WI38 (cell line): ENCODE results near the gene HIPK2.

Experiments used
- H3K4me3 ChIP-seq: 2 replicates; pipeline ENCODE4 v1.5.1; 2011; ENCODE audit warnings: low read depth, mild to moderate bottlenecking, control low read depth, low read length
- TF ChIP-seq, protein P1 (sequence below): IDR thresholded peaks from 2 replicates; pipeline ENCODE4 v1.5.1; 2012; ENCODE audit warnings: low read depth, mild to moderate bottlenecking, control low read depth, low read length

HIPK2 gene

DNA sequence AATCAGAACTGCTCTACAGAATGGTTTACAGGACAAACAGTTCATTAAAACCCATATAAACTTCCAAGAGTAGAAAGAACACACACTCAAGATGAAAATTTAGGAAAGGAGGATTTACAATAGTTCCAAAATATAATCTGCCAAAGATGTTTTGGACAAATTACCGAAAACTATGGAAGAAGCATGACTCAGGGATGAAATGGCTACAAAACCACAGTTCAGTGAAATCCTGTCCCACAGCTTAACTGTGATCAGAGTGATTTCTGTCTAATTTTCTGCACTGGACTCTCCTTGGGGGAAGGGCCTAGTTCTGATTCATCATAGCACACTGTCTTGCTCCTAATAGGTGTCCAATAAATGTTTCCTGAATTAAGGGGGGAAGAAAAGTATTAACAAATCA, 82.2 kb downstream of the HIPK2 start:
- TF ChIP-seq, protein P1, sequence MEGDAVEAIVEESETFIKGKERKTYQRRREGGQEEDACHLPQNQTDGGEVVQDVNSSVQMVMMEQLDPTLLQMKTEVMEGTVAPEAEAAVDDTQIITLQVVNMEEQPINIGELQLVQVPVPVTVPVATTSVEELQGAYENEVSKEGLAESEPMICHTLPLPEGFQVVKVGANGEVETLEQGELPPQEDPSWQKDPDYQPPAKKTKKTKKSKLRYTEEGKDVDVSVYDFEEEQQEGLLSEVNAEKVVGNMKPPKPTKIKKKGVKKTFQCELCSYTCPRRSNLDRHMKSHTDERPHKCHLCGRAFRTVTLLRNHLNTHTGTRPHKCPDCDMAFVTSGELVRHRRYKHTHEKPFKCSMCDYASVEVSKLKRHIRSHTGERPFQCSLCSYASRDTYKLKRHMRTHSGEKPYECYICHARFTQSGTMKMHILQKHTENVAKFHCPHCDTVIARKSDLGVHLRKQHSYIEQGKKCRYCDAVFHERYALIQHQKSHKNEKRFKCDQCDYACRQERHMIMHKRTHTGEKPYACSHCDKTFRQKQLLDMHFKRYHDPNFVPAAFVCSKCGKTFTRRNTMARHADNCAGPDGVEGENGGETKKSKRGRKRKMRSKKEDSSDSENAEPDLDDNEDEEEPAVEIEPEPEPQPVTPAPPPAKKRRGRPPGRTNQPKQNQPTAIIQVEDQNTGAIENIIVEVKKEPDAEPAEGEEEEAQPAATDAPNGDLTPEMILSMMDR, result no peak
- no peak overlapping the region for H3K4me3 ChIP-seq

DNA sequence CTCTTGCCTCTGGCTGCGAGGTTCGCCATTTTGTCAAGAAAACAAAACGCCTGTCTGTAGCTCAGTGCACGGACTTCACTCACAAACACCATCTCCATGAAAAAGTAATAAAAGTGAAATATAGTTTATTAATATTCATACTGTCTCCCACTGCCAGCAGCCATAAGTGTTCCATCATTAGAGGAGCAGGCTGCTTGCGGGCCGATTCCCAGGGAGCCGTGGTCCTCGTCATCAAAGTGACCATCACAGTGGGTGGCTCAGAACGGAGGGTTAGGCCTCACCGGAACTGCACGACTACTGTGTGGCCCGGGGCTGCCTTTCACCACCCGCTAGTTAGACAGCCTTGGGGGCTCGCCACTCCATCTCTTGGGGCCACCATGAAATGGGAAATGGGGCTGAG, 82.7 kb downstream of the HIPK2 start:
- no peak overlapping the region for H3K4me3 ChIP-seq
- TF ChIP-seq, protein P1, result no peak

DNA sequence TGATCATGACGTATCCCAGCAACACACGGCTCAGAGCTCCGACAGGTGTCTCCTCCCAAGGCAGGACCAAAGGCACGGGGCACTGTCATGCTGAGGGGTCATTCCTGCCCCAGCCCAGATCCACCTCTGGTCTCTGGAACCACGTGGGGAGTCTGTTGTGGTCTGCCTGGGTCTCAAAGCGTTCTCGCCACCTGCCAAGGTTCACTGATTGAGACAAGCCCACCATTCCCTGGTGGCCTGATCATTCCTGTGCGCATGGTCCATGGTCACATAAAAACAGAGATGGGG, 83.5 kb downstream of the HIPK2 start:
- TF ChIP-seq, protein P1, result no peak
- no peak overlapping the region for H3K4me3 ChIP-seq

DNA sequence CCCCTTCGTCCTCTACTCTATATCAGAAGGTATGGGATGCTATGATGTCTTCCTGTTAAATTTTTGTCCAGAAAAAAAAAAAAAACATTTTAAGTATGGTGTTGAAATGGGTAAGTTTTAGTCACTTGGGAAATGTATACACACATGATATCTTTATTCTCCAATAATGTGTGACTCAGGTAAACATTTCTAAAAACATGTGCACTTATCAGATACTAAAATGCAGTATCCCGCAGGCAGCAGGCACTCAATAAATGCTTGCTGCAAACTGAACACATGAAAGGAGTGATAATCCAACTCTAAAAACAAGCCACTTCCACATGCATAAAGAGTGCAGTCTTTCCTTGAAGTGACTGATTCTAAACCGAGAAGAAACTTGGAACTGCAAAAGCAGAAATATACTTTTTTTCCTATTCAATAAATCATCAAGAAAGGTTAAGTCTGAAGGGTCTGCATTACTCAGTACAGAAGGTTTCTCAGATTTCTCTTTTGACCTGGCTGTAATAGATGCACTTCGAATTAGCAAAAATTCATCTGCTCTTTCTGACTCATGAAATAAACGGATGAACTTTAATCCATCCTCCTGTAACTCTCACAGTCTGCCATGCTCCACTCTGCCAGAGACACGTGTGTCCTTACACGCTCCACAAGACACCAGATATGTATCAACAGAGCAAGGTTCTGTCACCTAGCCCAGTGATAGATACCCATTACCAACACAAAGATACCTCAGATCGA, 84.0 kb downstream of the HIPK2 start:
- TF ChIP-seq, protein P1, result no peak
- H3K4me3 ChIP-seq, result no peak overlapping the region

DNA sequence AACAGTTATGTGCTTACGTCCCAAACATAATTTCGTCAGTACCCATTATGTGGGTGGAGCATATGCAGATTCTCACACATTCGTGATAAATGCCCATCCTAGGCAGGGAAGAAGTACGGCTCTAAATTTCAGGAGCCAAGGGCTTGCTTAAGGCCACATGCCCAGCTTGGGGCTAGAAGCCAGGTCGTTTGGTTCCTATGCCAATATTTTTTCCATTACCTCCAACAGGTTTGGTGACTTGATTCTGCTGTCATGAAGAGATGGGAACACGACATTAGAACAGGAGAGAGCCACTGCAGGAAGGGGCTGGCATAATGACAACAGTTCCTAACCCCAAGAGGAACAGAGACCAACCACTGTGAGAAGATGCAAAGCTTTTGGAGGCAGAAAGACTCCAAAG, 85.1 kb downstream of the HIPK2 start:
- TF ChIP-seq, protein P1, result no peak
- H3K4me3 ChIP-seq, result no peak overlapping the region

DNA sequence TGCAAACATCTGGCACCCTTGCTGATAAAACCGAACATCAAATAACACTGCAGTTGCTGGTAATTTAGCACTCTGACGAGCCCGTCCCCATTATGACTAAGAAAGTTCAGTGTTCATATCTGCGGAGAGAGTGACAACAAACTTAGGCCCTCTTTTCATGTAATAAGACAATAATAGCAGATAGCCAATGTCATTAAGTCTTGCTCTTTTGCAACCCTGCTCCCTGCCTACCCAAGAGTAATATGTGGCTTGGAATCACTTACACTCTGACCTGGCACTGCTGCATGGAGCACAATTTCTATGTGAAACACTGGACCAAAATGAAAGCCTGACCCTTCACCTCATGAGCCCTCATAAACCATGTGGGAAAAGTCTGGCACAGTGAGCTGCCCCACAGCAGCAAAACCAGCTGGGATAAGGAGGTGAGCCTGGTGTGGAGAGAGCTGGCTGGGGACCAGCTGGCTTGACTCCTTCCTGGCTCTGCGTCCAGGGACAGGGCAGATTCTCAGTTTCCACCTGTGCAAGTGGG, 86.5 kb downstream of the HIPK2 start:
- TF ChIP-seq, protein P1, result no peak
- no peak overlapping the region for H3K4me3 ChIP-seq

DNA sequence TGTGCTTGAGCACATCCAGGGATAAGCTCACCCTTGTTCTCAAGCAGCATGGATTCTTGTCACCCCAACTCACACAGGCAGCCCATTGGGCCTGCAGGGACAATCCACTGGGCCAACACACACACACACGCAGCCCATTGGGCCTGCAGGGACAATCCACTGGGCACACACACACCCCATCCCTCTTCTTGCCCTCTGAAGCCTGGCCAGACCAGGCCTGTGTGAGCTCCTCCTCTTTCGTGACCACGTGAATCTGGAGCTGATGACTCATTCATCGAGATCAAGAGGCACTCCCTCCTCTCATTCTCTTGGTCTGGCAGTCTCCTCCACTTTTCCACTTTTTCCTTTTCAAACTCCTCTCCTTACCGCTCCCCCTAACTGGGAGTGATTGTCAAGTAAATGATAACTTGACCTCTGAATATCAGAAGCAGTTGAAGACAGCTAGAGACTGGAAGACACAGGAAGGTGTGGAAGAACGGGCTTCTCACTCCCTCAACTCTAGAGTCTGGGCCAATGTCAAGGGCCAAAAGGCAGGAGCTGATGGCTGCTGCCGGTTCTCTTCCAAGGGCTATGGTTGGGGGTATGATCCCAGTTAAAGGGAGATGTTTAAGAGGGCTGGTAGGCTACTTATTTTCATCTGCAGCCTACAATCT, 89.7 kb downstream of the HIPK2 start:
- TF ChIP-seq, protein P1, result no peak
- H3K4me3 ChIP-seq, result no peak overlapping the region
